ENCODE data around the gene HDAC4.

HDAC4 gene

GRCh38 chr2:239264492-239264837 lies 136.4 kb downstream of the HDAC4 start:
- no peak overlapping the region for H3K4me3 ChIP-seq (ENCODE audit: low read length)
- H3K9ac ChIP-seq (ENCODE audit: low read length): no peak overlapping the region
- no peaks in the 10 kb centered on the region for H3K9me3 ChIP-seq (replicated peaks; ENCODE audit: insufficient read depth, low read length)
- H3K9me2 ChIP-seq (replicated peaks; ENCODE audit: insufficient read depth, low read length): no peaks in the 10 kb centered on the region
- no peak overlapping the region for H2AFZ ChIP-seq (ENCODE audit: low read length)
- peaks cover 87% of the 10 kb centered on the region for H3K79me2 ChIP-seq (ENCODE audit: low read length)
- H3F3A ChIP-seq (ENCODE audit: insufficient read depth, low read length): peaks cover 14% of the 10 kb centered on the region; the same call in 1 of the 2 replicates
- H3K36me3 ChIP-seq (replicated peaks; ENCODE audit: insufficient read depth, low read length): no peaks in the 10 kb centered on the region
- no peak overlapping the region for H3K4me2 ChIP-seq (ENCODE audit: low read depth, low read length)
- peaks cover 32% of the 10 kb centered on the region for H3K4me1 ChIP-seq (ENCODE audit: low read length)
- H3K27ac ChIP-seq (ENCODE audit: low read length): no peak overlapping the region
- no peak for DNase-seq
- H3K27me3 ChIP-seq (replicated peaks; ENCODE audit: insufficient read depth, low read length): no peaks in the 10 kb centered on the region
- no peak for TF ChIP-seq CTCF (IDR thresholded peaks at IDR 0.05; ENCODE audit: low read length)
- no peak for TF ChIP-seq EZH2 (optimal IDR thresholded peaks at IDR 0.05; ENCODE audit: low read depth, low read length)
- no peak for TF ChIP-seq EZH2phosphoT487 (IDR thresholded peaks at IDR 0.05; ENCODE audit: low read length)
- H4K20me1 ChIP-seq (ENCODE audit: insufficient read depth, low read length): no peaks in the 10 kb centered on the region

DNA sequence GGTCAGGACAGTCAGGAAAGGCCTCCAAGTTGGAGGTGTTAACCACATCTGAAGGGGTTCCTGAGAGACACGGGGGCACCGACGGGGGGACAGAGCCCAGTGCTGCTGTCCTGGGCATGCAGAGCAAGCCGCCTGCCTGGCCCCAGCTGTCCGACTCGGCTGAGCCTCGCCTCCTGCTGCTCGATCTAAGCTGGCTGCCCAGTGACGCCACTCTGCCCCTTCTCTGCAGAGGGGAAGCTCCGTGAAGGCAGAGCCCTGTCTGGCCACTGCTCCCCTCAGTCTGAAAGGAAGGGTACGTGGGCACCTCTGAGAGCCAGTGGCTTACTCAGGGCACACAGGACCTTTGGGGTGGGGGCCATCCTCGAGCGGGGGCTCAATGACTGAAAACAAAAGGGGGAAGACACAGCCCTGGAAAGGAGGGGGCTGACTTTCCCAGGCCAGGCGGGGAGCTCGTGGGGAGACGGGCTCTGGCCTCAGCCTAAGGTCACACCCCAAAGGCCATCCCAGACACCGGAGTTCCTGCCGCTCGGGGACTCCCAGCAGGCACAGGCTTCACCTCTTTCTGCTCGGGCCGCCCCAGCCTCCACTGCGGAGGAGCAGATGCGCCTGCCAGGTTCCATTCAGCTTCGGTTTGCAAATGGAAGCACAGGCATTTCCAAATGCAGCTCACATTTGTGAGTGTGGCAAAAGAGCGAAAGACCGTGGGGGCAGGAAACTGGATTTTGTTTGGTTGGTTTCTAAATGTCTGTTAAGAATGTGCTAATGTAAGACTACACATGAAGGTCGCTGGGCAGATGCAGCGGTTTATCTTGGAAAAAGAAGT lies 136.9 kb downstream of the HDAC4 start:
- no peak overlapping the region for H3K4me2 ChIP-seq (ENCODE audit: low read depth, low read length)

DNA sequence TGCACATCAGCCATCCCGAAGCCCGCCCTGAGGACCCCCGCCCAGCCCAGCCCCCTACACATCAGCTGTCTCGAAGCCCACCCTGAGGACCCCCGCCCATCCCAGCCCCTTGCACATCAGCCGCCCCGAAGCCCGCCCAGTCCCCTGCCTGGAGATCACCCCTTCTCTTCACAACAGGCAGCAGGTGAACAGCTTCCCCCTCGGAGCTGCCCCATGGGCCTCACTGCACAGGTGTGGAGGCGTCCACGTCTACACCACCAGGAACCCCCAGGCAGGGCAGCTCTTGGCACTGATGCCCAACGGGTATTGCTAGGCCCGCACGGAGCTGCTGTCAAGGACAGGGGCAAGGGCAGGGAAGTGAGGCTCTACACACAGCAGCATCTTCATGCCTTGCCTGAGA lies 137.6 kb downstream of the HDAC4 start:
- no peak overlapping the region for H3K4me2 ChIP-seq (ENCODE audit: low read depth, low read length)
- DNase-seq: no peak
- H3K9me2 ChIP-seq (replicated peaks; ENCODE audit: insufficient read depth, low read length): no peaks in the 10 kb centered on the region
- peaks cover 7% of the 10 kb centered on the region; the same call in 1 of the 2 replicates for H3F3A ChIP-seq (ENCODE audit: insufficient read depth, low read length)
- H3K4me1 ChIP-seq (ENCODE audit: low read length): peaks cover 19% of the 10 kb centered on the region
- H3K9me3 ChIP-seq (replicated peaks; ENCODE audit: insufficient read depth, low read length): no peaks in the 10 kb centered on the region
- TF ChIP-seq EZH2 (optimal IDR thresholded peaks at IDR 0.05; ENCODE audit: low read depth, low read length) (no peak), CTCF (IDR thresholded peaks at IDR 0.05; ENCODE audit: low read length) (no peak), EZH2phosphoT487 (IDR thresholded peaks at IDR 0.05; ENCODE audit: low read length) (no peak)
- no peaks in the 10 kb centered on the region for H3K27me3 ChIP-seq (replicated peaks; ENCODE audit: insufficient read depth, low read length)
- no peaks in the 10 kb centered on the region for H3K36me3 ChIP-seq (replicated peaks; ENCODE audit: insufficient read depth, low read length)
- H4K20me1 ChIP-seq (ENCODE audit: insufficient read depth, low read length): no peaks in the 10 kb centered on the region
- no peak overlapping the region for H3K27ac ChIP-seq (ENCODE audit: low read length)
- no peak overlapping the region for H3K4me3 ChIP-seq (ENCODE audit: low read length)
- H3K79me2 ChIP-seq (ENCODE audit: low read length): peaks cover 91% of the 10 kb centered on the region
- no peak overlapping the region for H2AFZ ChIP-seq (ENCODE audit: low read length)
- H3K9ac ChIP-seq (ENCODE audit: low read length): no peak overlapping the region

More for the DNA sequence above, 136.9 kb downstream of the HDAC4 start:
- Histone ChIP-seq H3K36me3 (replicated peaks; ENCODE audit: insufficient read depth, low read length) (no peaks in the 10 kb centered on the region), H3K27ac (ENCODE audit: low read length) (no peak overlapping the region), H4K20me1 (ENCODE audit: insufficient read depth, low read length) (no peaks in the 10 kb centered on the region), H3K79me2 (ENCODE audit: low read length) (peaks cover 89% of the 10 kb centered on the region), H2AFZ (ENCODE audit: low read length) (no peak overlapping the region), H3K4me3 (ENCODE audit: low read length) (no peak overlapping the region), H3K9ac (ENCODE audit: low read length) (no peak overlapping the region), H3K27me3 (replicated peaks; ENCODE audit: insufficient read depth, low read length) (no peaks in the 10 kb centered on the region), H3K9me3 (replicated peaks; ENCODE audit: insufficient read depth, low read length) (no peaks in the 10 kb centered on the region), H3F3A (ENCODE audit: insufficient read depth, low read length) (peaks cover 14% of the 10 kb centered on the region; the same call in 1 of the 2 replicates), H3K9me2 (replicated peaks; ENCODE audit: insufficient read depth, low read length) (no peaks in the 10 kb centered on the region), H3K4me1 (ENCODE audit: low read length) (peaks cover 26% of the 10 kb centered on the region)
- DNase-seq: no peak
- TF ChIP-seq EZH2phosphoT487 (IDR thresholded peaks at IDR 0.05; ENCODE audit: low read length) (no peak), EZH2 (optimal IDR thresholded peaks at IDR 0.05; ENCODE audit: low read depth, low read length) (no peak), CTCF (IDR thresholded peaks at IDR 0.05; ENCODE audit: low read length) (no peak)
